ENCODE data around the gene MMAB.

MMAB gene

DNA sequence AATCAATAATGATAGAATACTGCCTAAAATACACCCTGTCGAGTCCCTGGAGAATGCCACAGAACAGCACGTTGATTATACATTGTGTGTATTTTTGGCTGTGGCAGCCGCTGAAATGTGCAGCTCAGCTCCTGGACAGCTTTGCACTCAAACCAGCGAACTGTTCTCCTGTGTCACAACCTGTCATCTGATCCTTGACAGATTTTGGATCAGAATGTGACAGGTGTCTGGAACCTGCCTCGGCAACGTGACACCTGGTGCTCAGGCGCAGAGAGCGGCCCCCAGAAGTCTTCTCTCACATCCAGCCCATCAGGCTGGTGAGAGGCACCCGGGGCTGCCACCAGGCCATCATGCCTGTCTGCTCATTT, 19.6 kb upstream of the MMAB start:
- Histone ChIP-seq H2BK15ac (ENCODE audit: low read length) (no peak overlapping the region), H2AK5ac (ENCODE audit: low read depth, low read length) (no peak overlapping the region), H3K9me3 (replicated peaks in 1 of 2; ENCODE audit: control insufficient read depth in 2 of 2, insufficient read depth in 1 of 2, low read depth in 1 of 2, low read length in 2 of 2) (no peaks in the 10 kb centered on the region)

DNA sequence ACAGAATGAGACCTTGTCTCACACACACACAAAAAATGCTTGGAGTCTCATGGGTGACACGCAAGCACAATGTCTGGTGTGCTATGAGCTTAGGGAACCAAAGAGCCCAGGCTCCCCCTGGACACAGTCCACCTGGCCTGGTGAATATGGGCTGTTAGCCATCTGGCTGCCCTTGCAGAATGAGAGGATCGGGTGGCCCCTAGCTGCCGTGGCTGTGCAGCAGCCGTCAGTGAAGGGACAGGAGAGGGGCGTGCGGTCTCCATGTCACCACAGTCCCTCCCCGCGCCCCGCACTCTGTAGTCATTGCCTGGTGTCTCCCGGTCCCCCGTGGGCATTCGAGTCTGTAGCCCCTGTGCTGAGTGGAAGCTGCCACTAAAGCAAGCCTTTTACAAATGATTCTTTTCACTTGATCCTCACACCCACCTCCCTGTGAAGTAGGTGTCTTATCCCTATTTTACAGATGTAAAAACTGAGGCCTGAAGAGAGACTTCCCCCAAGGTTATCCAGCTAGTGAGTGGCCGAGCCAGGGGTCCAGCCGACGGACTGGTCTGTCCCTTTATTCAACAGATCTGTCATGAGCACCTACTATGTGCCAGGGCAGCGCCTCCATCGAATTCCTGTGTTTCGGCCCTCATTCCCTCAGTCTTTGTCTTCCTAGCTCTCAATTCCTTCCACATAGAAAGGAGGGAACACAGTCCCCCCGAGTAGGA, 19.0 kb upstream of the MMAB start:
- H3K27me3 ChIP-seq (ENCODE audit: control insufficient read depth in 3 of 3, insufficient read depth in 3 of 3, low read depth in 1 of 3, low read length in 3 of 3), result no peaks in the 10 kb centered on the region
- H2AFZ ChIP-seq (ENCODE audit: low read length), result no peak overlapping the region
- peaks cover 57 to 98% of the 10 kb centered on the region in 2 donors for H3K36me3 ChIP-seq (replicated peaks in 1 of 2; ENCODE audit: control insufficient read depth in 2 of 2, insufficient read depth in 2 of 2, low read length in 2 of 2)
- no peak for DNase-seq (ENCODE audit: low spot score)
- no peak overlapping the region for H3K14ac ChIP-seq (ENCODE audit: low read length)
- H3K23ac ChIP-seq (ENCODE audit: low read depth, low read length, poor library complexity), result no peak overlapping the region
- H2BK120ac ChIP-seq (ENCODE audit: low read depth, low read length), result no peak overlapping the region
- H3K4me3 ChIP-seq (ENCODE audit: low read length in 2 of 2), result no peak overlapping the region
- no peak overlapping the region for H4K8ac ChIP-seq (ENCODE audit: low read depth, low read length)
- H4K91ac ChIP-seq (ENCODE audit: low read depth, low read length, poor library complexity), result no peak overlapping the region
- H2AK5ac ChIP-seq (ENCODE audit: low read depth, low read length), result no peak overlapping the region
- H2BK5ac ChIP-seq (ENCODE audit: low read length), result no peak overlapping the region
- H3K79me1 ChIP-seq (ENCODE audit: low read depth, low read length), result no peaks in the 10 kb centered on the region
- H3K9me3 ChIP-seq (replicated peaks in 1 of 2; ENCODE audit: control insufficient read depth in 2 of 2, insufficient read depth in 1 of 2, low read depth in 1 of 2, low read length in 2 of 2), result no peaks in the 10 kb centered on the region
- H3K4ac ChIP-seq (ENCODE audit: low read length), result no peak overlapping the region
- H3K9ac ChIP-seq (ENCODE audit: low read depth, low read length, poor library complexity), result no peak overlapping the region
- no peak overlapping the region for H3K27ac ChIP-seq (replicated peaks; ENCODE audit: low read length)
- H2BK15ac ChIP-seq (ENCODE audit: low read length), result no peak overlapping the region
- no peak overlapping the region for H2BK12ac ChIP-seq (ENCODE audit: low read length)
- no CpG with 5 or more reads among the region's 19 CpGs for WGBS, 2 donors (ENCODE audit: extremely low coverage in 2 of 2, insufficient read length in 2 of 2, insufficient replicate concordance in 1 of 2)
- no peak overlapping the region for H3K18ac ChIP-seq (ENCODE audit: low read length)
- no peak overlapping the region for H3K4me2 ChIP-seq (ENCODE audit: insufficient read depth, low read length, poor library complexity, severe bottlenecking)
- H3K4me1 ChIP-seq (ENCODE audit: control insufficient read depth in 2 of 2, insufficient read depth in 1 of 2, low read depth in 1 of 2, low read length in 2 of 2), result peaks cover 0 to 13% of the 10 kb centered on the region in 2 donors

More for the DNA sequence above, 19.6 kb upstream of the MMAB start:
- H3K4ac ChIP-seq (ENCODE audit: low read length), result no peak overlapping the region
- H2BK5ac ChIP-seq (ENCODE audit: low read length), result no peak overlapping the region
- H3K27me3 ChIP-seq (ENCODE audit: control insufficient read depth in 3 of 3, insufficient read depth in 3 of 3, low read depth in 1 of 3, low read length in 3 of 3), result no peaks in the 10 kb centered on the region
- H3K36me3 ChIP-seq (replicated peaks in 1 of 2; ENCODE audit: control insufficient read depth in 2 of 2, insufficient read depth in 2 of 2, low read length in 2 of 2), result peaks cover 52 to 94% of the 10 kb centered on the region in 2 donors
- no peaks in the 10 kb centered on the region for H3K79me1 ChIP-seq (ENCODE audit: low read depth, low read length)
- H3K4me1 ChIP-seq (ENCODE audit: control insufficient read depth in 2 of 2, insufficient read depth in 1 of 2, low read depth in 1 of 2, low read length in 2 of 2), result peaks cover 2 to 12% of the 10 kb centered on the region in 2 donors
- WGBS, 2 donors (ENCODE audit: extremely low coverage in 2 of 2, insufficient read length in 2 of 2, insufficient replicate concordance in 1 of 2), result no CpG with 5 or more reads among the region's 9 CpGs
- H3K14ac ChIP-seq (ENCODE audit: low read length), result no peak overlapping the region
- no peak overlapping the region for H2AFZ ChIP-seq (ENCODE audit: low read length)
- DNase-seq (ENCODE audit: low spot score), result no peak
- no peak overlapping the region for H3K4me2 ChIP-seq (ENCODE audit: insufficient read depth, low read length, poor library complexity, severe bottlenecking)
- H3K27ac ChIP-seq (replicated peaks; ENCODE audit: low read length), result no peak overlapping the region
- H4K8ac ChIP-seq (ENCODE audit: low read depth, low read length), result no peak overlapping the region
- H3K9ac ChIP-seq (ENCODE audit: low read depth, low read length, poor library complexity), result no peak overlapping the region
- H2BK12ac ChIP-seq (ENCODE audit: low read length), result no peak overlapping the region
- no peak overlapping the region for H3K23ac ChIP-seq (ENCODE audit: low read depth, low read length, poor library complexity)
- no peak overlapping the region for H3K18ac ChIP-seq (ENCODE audit: low read length)
- H2BK120ac ChIP-seq (ENCODE audit: low read depth, low read length), result no peak overlapping the region
- H3K4me3 ChIP-seq (ENCODE audit: low read length in 2 of 2), result no peak overlapping the region
- no peak overlapping the region for H4K91ac ChIP-seq (ENCODE audit: low read depth, low read length, poor library complexity)

GRCh38 chr12:109591041-109591440, 17.7 kb upstream of the MMAB start:
- Histone ChIP-seq H3K9ac (ENCODE audit: low read depth, low read length, poor library complexity) (no peak overlapping the region), H4K91ac (ENCODE audit: low read depth, low read length, poor library complexity) (no peak overlapping the region), H3K27ac (replicated peaks; ENCODE audit: low read length) (no peak overlapping the region), H2BK5ac (ENCODE audit: low read length) (no peak overlapping the region), H2BK12ac (ENCODE audit: low read length) (no peak overlapping the region), H3K4me2 (ENCODE audit: insufficient read depth, low read length, poor library complexity, severe bottlenecking) (no peak overlapping the region), H3K23ac (ENCODE audit: low read depth, low read length, poor library complexity) (no peak overlapping the region), H3K4me3 (ENCODE audit: low read length in 2 of 2) (no peak overlapping the region), H3K18ac (ENCODE audit: low read length) (no peak overlapping the region), H3K4ac (ENCODE audit: low read length) (no peak overlapping the region), H2BK15ac (ENCODE audit: low read length) (no peak overlapping the region), H3K14ac (ENCODE audit: low read length) (no peak overlapping the region), H2AFZ (ENCODE audit: low read length) (no peak overlapping the region), H2AK5ac (ENCODE audit: low read depth, low read length) (no peak overlapping the region), H3K4me1 (ENCODE audit: control insufficient read depth in 2 of 2, insufficient read depth in 1 of 2, low read depth in 1 of 2, low read length in 2 of 2) (peaks cover 0 to 24% of the 10 kb centered on the region in 2 donors), H3K27me3 (ENCODE audit: control insufficient read depth in 3 of 3, insufficient read depth in 3 of 3, low read depth in 1 of 3, low read length in 3 of 3) (no peaks in the 10 kb centered on the region), H4K8ac (ENCODE audit: low read depth, low read length) (no peak overlapping the region), H3K79me1 (ENCODE audit: low read depth, low read length) (no peaks in the 10 kb centered on the region), H3K36me3 (replicated peaks in 1 of 2; ENCODE audit: control insufficient read depth in 2 of 2, insufficient read depth in 2 of 2, low read length in 2 of 2) (peaks cover 56 to 99% of the 10 kb centered on the region in 2 donors), H2BK120ac (ENCODE audit: low read depth, low read length) (no peak overlapping the region), H3K9me3 (replicated peaks in 1 of 2; ENCODE audit: control insufficient read depth in 2 of 2, insufficient read depth in 1 of 2, low read depth in 1 of 2, low read length in 2 of 2) (no peaks in the 10 kb centered on the region)
- DNase-seq (ENCODE audit: low spot score), result no peak
- WGBS, 2 donors (ENCODE audit: extremely low coverage in 2 of 2, insufficient read length in 2 of 2, insufficient replicate concordance in 1 of 2), result no CpG with 5 or more reads among the region's 10 CpGs

- Histone ChIP-seq H3K4me3 (ENCODE audit: low read length in 2 of 2) (no peak overlapping the region), H3K36me3 (replicated peaks in 1 of 2; ENCODE audit: control insufficient read depth in 2 of 2, insufficient read depth in 2 of 2, low read length in 2 of 2) (peaks cover 53 to 99% of the 10 kb centered on the region in 2 donors), H3K9me3 (replicated peaks in 1 of 2; ENCODE audit: control insufficient read depth in 2 of 2, insufficient read depth in 1 of 2, low read depth in 1 of 2, low read length in 2 of 2) (no peaks in the 10 kb centered on the region), H2BK15ac (ENCODE audit: low read length) (no peak overlapping the region), H3K79me1 (ENCODE audit: low read depth, low read length) (no peaks in the 10 kb centered on the region), H3K9ac (ENCODE audit: low read depth, low read length, poor library complexity) (no peak overlapping the region), H2AFZ (ENCODE audit: low read length) (no peak overlapping the region), H4K8ac (ENCODE audit: low read depth, low read length) (no peak overlapping the region), H3K27me3 (ENCODE audit: control insufficient read depth in 3 of 3, insufficient read depth in 3 of 3, low read depth in 1 of 3, low read length in 3 of 3) (no peaks in the 10 kb centered on the region), H3K27ac (replicated peaks; ENCODE audit: low read length) (no peak overlapping the region), H4K91ac (ENCODE audit: low read depth, low read length, poor library complexity) (no peak overlapping the region), H3K23ac (ENCODE audit: low read depth, low read length, poor library complexity) (no peak overlapping the region), H2BK12ac (ENCODE audit: low read length) (no peak overlapping the region), H3K18ac (ENCODE audit: low read length) (no peak overlapping the region), H3K4ac (ENCODE audit: low read length) (no peak overlapping the region), H3K4me2 (ENCODE audit: insufficient read depth, low read length, poor library complexity, severe bottlenecking) (no peak overlapping the region), H2BK5ac (ENCODE audit: low read length) (no peak overlapping the region), H3K4me1 (ENCODE audit: control insufficient read depth in 2 of 2, insufficient read depth in 1 of 2, low read depth in 1 of 2, low read length in 2 of 2) (peaks cover 0 to 24% of the 10 kb centered on the region in 2 donors), H3K14ac (ENCODE audit: low read length) (no peak overlapping the region), H2BK120ac (ENCODE audit: low read depth, low read length) (no peak overlapping the region), H2AK5ac (ENCODE audit: low read depth, low read length) (no peak overlapping the region)
- DNase-seq (ENCODE audit: low spot score), result no peak
- WGBS, 2 donors (ENCODE audit: extremely low coverage in 2 of 2, insufficient read length in 2 of 2, insufficient replicate concordance in 1 of 2), result no CpG with 5 or more reads among the region's 8 CpGs
Observed at GRCh38 chr12:109590566-109590965, 17.3 kb upstream of the MMAB start.
